ENCODE measurements around the gene C11orf65.

Gene C11orf65, protein sequence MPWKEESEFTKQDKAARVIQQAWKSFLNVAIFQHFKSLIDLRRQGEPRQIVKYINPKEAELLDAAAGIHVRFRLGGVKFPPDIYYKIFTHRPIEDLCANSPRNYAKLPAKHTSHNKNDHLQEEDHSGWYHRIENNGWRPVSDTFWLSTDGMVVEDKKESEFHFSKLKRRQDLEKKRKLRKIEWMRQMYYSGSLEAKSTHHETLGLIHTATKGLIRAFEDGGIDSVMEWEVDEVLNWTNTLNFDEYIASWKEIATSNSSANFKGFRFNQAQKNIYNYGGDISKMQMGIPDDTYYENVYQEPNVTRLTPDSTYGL

DNA sequence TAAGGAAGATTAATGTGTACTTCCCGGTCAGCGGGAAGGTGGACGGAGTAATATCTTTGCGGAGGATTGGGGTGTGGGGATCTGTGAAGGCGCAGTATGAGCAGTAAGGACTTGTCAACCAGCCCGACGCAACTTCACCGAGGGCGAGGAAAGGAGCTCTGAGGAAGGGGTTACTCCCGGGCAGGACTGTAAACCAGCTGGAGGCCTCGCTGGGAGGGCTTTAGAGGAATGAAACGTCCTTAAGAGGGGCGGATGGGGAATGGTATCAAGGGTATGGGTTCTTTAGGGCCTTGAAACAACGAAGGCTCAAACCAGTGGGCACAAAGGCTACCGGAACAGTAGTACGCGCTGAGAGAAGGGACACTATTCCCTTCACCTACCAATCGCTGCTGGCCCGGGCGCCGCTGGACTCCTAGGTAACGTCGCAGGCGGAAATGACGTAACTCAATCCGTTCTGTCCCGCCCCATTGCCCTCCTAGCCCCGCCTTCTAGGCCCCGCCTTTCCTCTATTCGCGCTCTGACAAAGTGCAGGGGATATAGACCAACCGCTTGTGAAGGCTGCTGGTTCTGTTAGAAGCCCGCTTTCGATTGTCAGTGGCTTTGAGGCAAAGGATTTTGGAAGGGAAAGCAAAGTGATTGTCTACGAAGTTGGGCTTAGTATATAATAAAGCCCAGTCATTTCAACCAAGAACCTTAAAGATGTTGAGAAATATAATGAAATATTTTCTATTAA, at the start of gene C11orf65:
Gene C11orf65 (minus strand): TSS at position 439 of the 733 bp plus-strand sequence. CDS start 5,970 bp downstream, outside the sequence.
- peak; percentile 96 for DNase-seq

DNA sequence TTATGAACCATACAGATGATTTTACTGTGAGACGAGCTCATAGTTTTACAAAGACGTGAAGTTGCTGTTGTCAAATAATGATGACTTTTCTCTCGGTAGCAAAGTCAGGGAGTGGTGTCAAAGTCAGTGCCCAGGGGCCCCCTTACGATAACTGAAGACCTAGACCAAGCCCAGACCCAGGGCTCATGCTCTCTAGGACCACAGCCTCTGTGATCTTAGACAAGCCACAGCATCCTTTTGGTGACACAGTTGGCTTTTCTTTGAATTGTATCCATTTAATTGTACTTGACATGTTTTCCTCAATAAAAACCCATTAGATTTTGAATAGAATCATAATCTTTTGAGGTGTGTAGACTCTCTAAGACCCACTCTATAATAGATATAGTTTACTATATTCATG, 48.8 kb upstream of the C11orf65 start:
- no peak for DNase-seq

DNA sequence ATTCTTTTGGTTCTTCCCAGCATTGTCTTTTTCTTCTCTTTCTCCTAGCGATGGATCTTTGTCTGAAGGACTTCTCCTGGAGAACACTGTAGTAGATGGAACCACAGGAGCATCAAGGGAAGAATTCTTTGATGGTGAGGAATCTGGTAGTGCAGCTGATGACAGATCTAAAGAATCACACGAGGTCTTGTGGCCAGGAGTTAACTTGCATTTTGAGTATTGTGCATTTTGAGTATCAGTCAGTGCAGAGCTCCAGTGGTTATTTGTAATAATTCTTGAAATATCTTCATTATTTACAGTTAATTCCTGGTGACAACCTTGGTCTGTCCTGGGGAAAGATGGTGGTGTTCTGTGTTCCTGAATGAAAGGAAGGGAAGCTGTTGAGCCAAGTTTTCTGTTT, 45.4 kb upstream of the C11orf65 start:
- no peak for DNase-seq

DNA sequence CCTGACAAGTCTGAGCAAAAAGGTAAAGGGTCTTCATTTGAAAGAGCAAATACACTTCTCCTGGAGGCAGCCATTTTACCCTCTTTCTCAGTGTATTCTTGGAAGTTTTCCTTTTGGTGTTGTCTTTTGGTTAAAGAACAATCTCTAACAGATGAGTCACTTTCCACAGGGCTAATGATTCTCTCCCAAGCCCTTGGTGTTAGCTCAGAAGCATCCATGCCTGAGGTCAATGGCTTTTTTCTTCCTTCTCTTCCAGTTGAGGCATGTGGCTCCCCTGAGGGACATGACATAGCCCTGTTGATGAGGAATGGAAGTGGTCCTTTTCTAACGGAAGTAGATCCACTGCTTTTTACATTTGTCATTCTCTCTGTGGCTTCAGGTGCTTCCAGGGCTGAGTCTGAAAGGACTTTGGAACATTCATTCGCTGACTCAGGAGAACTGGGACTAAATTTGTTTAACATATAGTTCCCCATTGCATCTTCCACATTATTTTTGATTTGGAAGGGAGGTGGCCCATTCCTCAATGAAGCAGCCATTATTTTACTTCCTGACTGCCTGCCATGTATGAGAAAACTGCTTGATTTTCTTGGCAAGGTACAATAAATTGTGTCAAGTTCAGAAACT, 44.6 kb upstream of the C11orf65 start:
- no peak for DNase-seq

DNA sequence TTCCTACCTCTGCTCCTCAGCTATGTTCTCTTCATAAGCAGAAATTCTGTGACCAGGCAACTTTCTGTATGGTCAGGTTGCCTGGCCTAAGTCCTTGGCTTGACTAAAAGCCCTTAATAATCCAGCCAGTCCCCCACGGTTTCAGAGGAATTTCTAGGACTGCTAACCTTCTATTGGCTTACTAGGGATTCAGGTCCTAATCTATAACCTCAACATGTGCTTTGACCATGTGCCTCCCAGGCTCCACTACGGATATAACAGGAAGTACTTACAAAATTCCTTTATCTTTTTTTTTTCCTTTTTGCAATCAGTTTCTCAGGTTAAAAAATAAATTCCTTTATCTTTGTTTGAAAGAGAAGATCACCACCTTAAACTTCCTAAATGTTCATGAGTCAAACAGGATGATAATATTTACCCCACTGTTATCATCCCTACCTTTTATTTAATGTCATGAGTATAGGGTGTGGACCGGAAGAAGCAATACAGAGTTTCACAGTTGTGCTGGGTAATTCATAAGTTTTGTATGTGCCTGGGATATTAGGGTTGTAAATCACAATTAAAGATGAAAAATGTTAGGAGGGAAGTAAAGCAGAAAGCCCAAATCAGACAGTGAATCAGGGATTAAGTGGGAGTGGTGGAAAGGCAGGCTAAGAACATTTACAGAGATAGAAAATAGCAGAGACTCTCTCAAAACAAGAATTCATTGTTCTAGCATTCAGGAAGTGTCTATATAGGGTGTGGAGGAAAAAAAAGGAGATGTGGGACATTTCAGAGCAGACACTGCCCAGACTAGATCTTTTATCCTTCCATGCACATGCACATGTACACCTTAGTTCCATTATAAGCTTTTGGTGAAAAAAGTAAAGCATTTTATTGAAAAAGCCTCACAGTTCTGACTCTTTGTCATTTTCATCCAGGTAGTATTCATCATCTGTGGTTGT, 41.6 kb upstream of the C11orf65 start:
- no peak for DNase-seq

DNA sequence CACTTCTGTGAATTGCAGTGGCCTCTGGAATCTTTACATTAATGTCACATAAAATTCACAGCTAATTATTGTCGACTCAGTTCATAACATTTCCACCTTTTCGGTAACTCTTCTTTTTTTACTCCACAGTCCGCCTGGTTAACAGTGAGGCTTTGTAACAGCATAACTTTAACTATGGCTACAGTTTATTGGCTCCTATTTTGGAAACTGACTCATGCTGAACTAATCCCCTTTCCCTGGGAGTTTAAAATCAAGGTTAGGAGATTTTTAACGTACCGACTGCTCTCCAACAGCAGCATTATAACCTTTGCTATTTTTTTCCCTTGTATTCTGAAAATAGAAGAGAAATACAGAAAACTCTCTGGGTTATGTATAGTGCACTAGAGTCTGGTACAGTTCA, 34.1 kb upstream of the C11orf65 start:
- no peak for DNase-seq

DNA sequence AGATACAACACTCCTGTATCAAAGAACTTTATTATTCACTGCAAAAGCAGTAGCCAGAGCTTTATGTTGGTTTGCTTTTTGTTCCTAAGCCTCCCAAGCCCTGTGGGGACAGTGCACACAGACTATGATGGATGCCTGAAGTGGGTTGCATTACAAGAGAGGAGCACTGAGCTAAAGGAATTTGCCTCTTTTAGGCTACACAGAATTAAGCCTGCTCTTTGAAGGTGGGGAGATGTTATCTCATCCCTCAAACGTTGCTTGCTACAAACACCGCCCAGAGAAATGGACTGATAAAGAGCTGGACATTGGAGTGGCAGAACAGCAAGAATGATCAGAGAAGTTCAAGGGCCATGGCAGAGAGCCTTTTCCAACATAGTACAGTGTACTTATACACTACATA, 33.4 kb upstream of the C11orf65 start:
- DNase-seq: no peak

DNA sequence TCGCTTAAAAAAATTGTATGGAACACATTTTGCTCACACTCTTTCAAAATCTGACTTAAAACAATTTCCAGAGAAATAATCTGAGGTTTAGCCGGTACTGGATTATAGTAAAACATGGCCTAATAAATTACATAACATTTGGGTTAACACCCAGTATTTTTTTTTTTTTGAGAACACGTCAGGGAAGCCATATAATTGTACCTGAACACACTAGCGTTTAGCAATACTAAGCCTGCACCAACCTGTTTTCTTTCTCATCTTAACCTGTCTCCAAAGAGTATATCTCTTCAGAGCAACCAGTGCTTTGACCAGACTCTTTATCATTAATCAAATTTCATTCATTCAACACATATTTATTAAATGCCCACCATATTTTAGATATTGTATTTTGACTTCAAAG, 32.8 kb upstream of the C11orf65 start:
- DNase-seq: no peak

DNA sequence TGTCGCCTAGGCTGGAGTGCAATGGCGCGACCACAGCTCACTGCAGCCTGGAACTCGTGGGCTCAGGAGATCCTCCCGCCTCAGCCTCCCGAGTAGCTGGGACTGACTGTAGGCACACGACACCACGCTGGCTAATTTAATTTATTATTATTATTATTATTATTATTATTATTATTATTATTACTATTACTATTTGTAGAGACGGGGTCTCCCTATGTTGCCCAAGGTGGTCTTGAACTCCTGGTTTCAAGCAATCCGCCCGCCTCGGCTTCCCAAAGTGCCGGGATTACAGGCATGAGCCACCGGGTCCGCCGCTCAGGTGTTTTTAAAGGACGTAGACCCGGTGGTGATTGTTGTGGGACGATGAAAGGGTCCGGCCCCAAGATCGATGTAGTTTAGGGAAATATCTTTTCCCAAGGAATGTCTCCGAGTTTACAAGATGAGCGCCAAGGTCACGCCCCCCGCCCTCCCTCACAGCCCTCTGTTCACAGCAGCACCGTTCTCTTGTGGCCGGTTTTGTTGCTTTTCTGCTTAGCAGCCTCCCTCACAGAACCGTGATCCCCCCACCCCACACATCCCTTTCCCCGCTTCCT, 31.6 kb upstream of the C11orf65 start:
- DNase-seq: no peak

DNA sequence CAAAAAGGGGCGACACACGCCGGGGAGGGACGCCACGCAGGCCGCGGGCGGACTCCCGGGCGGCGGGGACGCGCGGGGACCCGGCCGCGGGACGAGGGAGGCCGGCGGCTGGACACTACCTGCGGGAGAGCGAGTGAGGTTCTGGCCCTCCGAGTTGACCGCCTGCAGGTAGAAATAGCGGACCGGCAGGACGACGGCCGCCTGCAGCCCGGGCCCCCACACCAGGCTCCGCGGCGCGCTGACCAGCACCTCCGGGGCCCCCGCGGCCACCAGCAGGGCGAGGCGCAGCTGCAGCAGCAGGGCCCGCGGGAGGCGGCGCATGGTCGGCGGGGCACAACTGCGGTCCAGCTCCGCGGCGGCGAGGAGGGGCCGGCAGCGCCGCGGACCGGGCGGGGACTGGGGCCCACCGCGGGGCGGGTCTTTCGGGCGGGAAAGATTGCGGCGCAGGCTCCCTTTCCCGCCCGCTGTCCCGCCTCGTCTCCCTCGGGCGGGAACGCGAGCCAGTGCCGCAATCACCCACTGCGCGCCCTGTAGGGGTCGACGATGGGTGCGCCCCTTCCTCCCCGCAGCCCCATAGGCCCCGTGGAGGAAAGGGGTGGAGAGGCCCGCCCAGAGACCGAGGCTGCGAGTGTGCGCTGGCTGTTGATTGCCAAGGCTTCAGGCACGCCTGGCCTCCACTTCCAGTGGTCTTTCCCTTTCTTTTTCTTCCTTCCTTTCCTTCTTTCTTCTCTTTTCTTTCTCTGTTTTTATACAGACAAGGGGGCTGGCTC, 30.9 kb upstream of the C11orf65 start, which contains the start of gene POGLUT3:
Gene POGLUT3 (minus strand): TSS at position 339 of the 770 bp plus-strand sequence. CDS start 18 bp downstream, at position 321.
- peak; percentile 47 for DNase-seq

DNA sequence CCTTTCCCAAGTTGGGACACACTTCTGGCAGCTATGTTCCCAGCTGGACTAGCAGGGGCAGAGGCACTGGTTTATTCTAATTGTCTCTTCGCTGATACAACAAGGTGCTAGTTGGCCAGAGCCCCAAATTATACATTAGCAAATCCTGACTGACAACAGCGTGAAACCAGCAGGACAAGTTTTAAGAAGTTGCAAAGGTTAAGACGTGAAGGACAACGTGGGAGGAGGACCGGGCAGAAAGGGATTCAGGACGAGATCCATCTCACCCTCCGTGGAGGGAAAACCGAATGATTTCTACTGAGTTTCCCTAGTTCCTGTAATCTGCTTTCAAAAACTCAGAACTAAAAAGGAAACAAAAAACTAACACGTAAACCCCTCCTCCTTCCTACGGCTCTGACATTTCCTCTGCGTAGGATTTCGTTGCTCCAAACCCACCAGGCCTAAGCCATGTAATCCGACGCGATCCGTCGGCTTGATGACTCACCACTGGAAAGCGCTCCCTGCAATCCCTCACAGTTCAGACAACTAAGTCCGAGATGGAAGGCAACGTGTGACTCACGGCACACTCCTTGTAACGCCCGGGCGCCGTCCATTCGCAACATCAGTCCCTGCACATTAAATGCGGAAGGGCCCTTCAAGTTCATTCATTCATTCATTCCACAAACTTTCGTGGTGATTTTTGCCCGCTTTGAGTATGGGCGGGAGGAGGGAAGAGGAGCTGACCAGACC, 30.2 kb upstream of the C11orf65 start:
- DNase-seq: peak; percentile 91

DNA sequence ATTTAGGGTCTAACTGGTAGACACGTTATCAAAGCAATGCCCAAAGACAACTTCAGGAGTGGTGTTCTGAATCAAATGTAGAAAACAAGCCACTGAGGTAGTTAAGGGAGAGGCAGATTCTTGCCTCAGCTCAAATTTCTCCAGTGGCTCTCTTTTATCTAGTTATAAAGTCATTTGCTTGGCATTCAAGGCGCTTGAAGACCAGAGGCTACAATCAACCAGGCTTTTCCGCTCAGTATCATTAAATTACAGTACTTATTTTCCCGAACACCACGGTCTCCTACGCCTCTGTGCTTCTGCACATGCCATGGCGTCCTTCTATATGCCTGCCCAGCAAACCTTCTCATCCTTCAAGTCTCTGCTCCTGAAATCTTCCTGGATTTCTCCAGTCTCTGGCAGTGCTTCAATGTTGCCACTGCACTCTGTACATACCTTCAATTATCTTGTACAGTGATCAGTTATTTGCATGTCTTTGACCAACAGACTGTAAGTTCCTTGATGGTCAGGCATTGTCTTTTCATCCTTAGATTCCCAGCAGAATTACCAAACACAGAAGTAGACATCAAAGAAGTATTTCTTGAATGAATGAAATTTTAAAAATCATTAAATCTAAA, 29.4 kb upstream of the C11orf65 start:
- no peak for DNase-seq

DNA sequence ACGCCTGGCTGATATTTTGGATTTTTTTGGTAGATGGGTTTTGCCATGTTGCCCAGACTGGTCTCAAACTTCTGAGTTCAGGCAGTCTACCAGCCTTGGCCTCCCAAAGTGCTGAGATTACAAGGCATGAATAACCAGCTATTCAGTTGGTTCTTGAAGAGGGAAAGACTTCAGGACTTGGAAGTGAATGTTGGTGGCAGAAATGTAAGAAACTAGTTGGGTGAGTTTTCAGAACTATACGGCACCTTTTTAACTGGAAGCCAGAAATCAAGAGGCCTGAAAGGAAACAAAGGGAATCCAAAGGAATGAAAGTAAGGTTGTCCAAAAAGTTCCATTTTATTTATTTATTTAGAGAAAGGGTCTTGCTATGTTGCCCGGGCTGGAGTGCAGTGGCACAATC, 28.0 kb upstream of the C11orf65 start:
- no peak for DNase-seq

DNA sequence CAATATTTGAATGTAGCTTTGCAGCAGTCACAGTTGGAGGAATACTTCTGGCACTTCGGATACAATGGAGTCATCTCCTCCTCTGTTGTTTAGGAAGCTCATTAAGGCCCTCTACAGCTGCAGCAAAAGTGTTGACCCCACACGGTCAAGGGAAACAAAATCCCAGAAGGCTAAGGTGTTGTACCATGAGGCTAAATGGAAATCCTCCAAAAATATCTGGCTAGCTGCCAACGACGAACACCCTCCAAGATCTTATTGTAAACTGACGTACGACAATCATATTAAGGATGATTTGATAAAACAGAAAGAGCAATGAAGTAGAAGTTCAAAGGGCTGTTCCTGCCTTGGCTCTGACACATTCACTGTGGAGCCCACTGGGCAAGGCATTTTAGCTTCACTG, 26.9 kb upstream of the C11orf65 start:
- DNase-seq: peak; percentile 55

DNA sequence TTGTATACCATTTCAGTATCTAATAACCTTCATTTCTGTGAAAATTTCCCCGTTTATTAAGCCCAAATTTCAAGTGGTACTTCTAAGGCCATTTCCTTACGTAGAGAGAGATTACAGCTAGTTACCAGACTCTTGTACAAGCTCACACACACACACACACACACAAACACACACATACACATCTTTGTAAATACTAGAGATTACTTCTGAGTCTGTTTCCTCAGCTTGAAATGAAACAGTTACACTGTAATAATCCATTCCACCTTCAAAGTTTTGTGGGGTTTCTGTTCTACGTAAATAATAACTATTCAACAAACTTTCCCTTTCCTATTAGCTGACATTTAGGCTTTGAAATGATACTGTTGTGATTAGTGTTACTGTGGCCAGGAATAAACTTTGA, 24.6 kb upstream of the C11orf65 start:
- DNase-seq: no peak

DNA sequence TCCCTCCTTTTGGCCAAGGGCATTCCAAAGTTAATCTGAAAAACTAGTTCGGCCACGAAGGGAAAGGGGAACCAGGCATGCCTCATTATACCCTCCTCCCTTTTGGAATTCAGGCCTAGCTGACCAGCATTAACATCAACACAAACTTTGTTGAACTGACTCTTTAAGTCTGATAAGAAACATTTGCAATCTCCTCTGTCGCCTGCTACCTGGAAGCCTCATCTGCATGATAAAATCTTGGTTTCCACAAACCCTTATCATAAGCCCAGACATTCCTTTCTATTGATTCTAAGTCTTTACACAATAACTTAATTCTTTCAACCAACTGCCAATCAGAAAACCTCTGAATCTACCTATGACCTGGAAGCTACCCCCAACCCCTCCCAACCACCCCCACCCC, 19.5 kb upstream of the C11orf65 start:
- no peak for DNase-seq

DNA sequence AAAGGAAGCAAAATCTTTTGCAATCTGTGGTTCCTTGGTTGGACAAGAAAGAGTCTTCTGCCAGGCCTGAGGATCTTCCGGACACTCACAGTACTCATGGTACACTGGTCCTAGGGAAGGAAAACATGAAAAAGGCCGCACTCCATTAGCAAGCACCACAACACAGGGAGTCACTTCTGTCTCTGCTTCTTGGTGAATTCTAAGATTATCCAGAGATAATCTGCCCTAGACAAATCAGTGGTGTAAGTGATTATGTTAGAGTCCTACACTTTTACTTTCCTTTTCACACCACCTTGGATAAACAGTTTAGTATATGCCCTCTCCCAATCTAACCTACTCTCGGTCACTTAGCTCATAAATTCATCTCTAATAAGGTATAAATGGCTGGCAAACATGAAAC, 19.0 kb upstream of the C11orf65 start:
- DNase-seq: no peak

DNA sequence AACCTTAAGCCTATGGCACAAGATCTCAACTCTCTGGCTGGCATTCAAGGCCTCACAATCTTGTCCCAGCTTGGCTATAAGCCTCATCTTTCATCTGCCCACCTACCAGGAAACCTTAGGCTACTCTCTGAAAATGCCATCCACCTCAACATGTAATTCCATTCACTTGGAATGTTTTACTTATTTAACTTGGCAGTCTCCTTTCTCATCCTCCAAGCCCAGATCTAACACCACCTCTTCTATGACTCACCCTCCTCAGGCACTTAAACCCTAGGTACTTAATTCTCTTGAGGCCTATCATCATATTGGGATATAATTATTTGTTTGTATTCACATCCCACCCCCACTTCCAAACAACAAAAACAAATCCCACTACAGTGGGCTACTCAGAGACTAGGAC, 15.8 kb upstream of the C11orf65 start:
- DNase-seq: no peak

DNA sequence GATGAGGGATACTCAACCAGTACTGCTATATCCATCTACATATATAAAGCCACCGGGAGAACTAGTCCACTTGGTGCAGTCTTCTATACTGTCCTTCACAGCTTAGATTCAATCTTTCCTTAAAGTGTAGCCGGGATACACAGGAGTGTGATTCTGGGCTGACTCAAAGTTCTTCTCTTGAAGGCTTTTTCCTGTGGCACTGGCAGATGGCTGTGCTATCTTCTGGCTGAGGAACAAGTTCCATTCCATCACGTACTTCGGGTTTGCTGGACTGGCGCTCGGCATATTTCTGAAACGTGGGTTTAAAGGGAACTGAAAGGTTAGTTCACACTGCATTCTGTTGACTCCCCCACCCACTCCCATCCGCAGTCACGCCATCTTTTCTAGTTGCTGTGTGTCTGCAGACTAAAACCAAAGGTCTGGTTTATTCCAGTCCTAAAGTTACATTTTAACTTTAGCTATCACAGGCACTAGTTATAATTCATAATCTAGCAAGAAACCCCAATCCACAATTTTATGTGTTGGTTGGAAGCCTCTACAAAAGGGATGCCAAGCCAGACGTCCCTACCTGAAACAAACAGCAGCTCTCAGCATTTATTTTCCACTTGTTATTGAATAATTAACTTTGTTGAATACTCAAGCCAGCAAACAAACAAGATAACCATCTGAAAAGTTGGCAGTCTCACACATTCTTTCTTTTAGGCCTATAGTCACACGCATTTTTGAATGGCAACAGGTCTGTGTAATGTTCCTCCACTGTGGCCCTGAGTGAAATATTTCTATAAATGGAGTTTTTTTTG, 7.5 kb upstream of the C11orf65 start:
- DNase-seq: no peak

DNA sequence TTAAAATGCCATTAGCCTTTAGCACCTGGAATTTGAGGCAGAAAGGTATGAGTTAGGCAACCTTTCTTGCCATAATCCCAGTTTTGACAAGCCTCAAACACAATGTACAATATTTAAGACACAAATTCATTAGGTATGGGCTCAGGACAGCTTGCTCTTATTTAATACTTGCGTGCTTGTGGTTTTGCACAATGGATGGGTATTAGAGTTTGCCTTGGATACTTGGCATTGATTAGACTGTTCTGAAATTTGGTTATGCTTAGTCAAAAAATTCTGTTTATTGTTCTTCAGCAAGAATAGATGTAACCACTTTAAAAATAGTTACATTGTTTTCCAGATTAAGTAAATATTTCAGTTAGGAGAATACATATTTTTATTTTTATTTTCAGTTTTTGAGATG, 5.4 kb upstream of the C11orf65 start:
- DNase-seq: no peak
